Measurements from ENCODE around the gene RPL29. TPM values are rescaled to one million over a fixed set of nuclear protein-coding genes. Genes with fewer than 3 reads are reported as not detected.
"Not testable (repeated sequence)": the region's sequence is repeated elsewhere in the genome, so short reads cannot be mapped to it uniquely, and the experiment has no call there.

Gene RPL29
- 1,000 to 10,000 TPM in 3 of 4 donors, 100 to 1,000 TPM in 1; 786 to 1,908 (median 1,382) TPM for total RNA-seq

DNA sequence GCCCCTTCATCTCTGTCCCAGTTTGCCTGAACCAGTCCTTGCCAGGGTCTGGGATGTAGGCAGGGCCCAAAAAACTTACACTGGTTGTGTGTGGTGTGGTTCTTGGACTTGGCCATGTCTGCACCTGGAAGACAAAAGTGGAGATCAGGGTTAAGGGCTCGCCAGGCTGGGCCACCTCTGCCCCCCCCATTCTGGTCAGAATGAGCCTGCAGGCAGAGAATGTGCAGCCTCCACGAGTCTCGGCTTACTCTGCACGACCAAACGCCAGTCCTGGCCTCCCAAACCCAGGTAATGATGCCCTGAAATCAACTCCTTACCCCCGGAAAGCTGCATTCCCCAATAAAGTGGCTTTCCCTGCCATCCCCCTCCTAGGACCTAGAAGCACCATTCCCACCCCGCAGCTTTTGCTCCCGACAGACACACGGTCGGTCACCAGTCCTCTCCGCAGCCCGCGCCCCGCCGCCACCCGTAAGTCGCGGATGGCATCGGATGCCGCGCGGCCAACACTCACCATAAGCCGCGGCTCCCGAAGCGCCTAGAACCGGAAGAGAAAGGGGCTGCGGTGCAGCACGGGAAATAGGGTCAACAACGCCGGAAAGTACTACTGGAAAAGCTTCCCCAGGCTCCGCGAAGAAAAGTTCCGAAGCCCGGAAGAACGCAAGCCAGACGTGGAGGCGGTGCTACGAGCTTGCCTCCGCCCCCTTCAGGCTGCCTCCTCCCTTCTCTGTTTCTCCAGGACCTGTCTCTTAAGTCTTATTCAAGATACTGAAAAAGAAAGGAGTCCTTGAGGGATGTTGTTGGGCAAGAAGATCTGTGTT is at the start of gene RPL29:
Gene RPL29 (minus strand): TSS at position 550 of the 818 bp plus-strand sequence. CDS start 434 bp downstream, at position 116.
- under 1% methylated on average over 21 of the region's 40 CpGs for WGBS
- Histone ChIP-seq H3K36me3 (peaks cover 23 to 39% (median 36%) of the 10 kb centered on the region in 4 donors), H3K27me3 (peaks cover 0 to 27% (median 0%) of the 10 kb centered on the region in 4 donors), H3K4me3 (peak within 1 kb of the TSS; percentile 59 to 87 (median 70)), H3K4me1 (peaks cover 12 to 47% (median 32%) of the 10 kb centered on the region in 4 donors), H3K27ac (replicated peaks in 1 of 4) (peak within 1 kb of the TSS; percentile 78 to 88 (median 84)), H3K9me3 (no peaks in the 10 kb centered on the region)
- TF ChIP-seq POLR2A (IDR thresholded peaks at IDR 0.05; ENCODE audit: low read depth), result peak; percentile 69
- TF ChIP-seq POLR2AphosphoS5 (IDR thresholded peaks at IDR 0.05), result peak; percentile 92 to 97
- TF ChIP-seq, protein P1, sequence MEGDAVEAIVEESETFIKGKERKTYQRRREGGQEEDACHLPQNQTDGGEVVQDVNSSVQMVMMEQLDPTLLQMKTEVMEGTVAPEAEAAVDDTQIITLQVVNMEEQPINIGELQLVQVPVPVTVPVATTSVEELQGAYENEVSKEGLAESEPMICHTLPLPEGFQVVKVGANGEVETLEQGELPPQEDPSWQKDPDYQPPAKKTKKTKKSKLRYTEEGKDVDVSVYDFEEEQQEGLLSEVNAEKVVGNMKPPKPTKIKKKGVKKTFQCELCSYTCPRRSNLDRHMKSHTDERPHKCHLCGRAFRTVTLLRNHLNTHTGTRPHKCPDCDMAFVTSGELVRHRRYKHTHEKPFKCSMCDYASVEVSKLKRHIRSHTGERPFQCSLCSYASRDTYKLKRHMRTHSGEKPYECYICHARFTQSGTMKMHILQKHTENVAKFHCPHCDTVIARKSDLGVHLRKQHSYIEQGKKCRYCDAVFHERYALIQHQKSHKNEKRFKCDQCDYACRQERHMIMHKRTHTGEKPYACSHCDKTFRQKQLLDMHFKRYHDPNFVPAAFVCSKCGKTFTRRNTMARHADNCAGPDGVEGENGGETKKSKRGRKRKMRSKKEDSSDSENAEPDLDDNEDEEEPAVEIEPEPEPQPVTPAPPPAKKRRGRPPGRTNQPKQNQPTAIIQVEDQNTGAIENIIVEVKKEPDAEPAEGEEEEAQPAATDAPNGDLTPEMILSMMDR (IDR thresholded peaks at IDR 0.05), result peak; percentile 9 to 58 (median 55)
- TF ChIP-seq EP300 (IDR thresholded peaks at IDR 0.05), result no peak
- intact Hi-C loops (cut with DNase I), result loop anchor here (1.0 kb wide), 1 partner anchor 53 kb away; the partner anchor contains the start of gene PARP3
- DNase-seq (ENCODE audit: extremely low spot score), result peak; percentile 97

GRCh38 chr3:52044869-52045619 is 49.3 kb upstream of the RPL29 start:
- Histone ChIP-seq H3K4me3 (no peak overlapping the region), H3K9me3 (no peaks in the 10 kb centered on the region), H3K4me1 (peaks cover 35 to 63% (median 42%) of the 10 kb centered on the region in 4 donors), H3K36me3 (peaks cover 7 to 26% (median 16%) of the 10 kb centered on the region in 4 donors), H3K27me3 (no peaks in the 10 kb centered on the region), H3K27ac (replicated peaks in 1 of 4) (no peak overlapping the region)
- intact Hi-C loops (cut with DNase I), result no loop called here
- WGBS, result 97% methylated on average over 14 of the region's 18 CpGs
- no peak for DNase-seq (ENCODE audit: extremely low spot score)
- TF ChIP-seq EP300 (IDR thresholded peaks at IDR 0.05) (no peak), POLR2A (IDR thresholded peaks at IDR 0.05; ENCODE audit: low read depth) (no peak), POLR2AphosphoS5 (IDR thresholded peaks at IDR 0.05) (no peak)
- TF ChIP-seq, protein P1 (IDR thresholded peaks at IDR 0.05), result no peak

- DNase-seq (ENCODE audit: extremely low spot score), result no peak
- TF ChIP-seq POLR2AphosphoS5 (IDR thresholded peaks at IDR 0.05), result no peak
- TF ChIP-seq, protein P1 (IDR thresholded peaks at IDR 0.05), result no peak
- no peak for TF ChIP-seq POLR2A (IDR thresholded peaks at IDR 0.05; ENCODE audit: low read depth)
- TF ChIP-seq EP300 (IDR thresholded peaks at IDR 0.05), result no peak
- no peaks in the 10 kb centered on the region for H3K9me3 ChIP-seq
- peaks cover 0 to 13% (median 3%) of the 10 kb centered on the region in 4 donors for H3K36me3 ChIP-seq
- H3K4me1 ChIP-seq, result peaks cover 37 to 58% (median 43%) of the 10 kb centered on the region in 4 donors
- H3K27ac ChIP-seq (replicated peaks in 1 of 4), result peak overlapping the region in 1 of 4 donors; percentile 39
- intact Hi-C loops (cut with DNase I), result no loop called here
- H3K27me3 ChIP-seq, result no peaks in the 10 kb centered on the region
- H3K4me3 ChIP-seq, result no peak overlapping the region
- WGBS, result 83% methylated on average over 6 of the region's 6 CpGs
Observed at GRCh38 chr3:52043750-52044149, 48.1 kb upstream of the RPL29 start.

GRCh38 chr3:52043039-52043438 is 47.3 kb upstream of the RPL29 start:
- H3K27me3 ChIP-seq; H3K36me3 ChIP-seq; H3K4me3 ChIP-seq; H3K27ac ChIP-seq (replicated peaks in 1 of 4); DNase-seq (ENCODE audit: extremely low spot score); H3K9me3 ChIP-seq; intact Hi-C loops (cut with DNase I): not testable (repeated sequence)
- WGBS, result 92% methylated on average over 1 of the region's 1 CpG
- peaks cover 32 to 51% (median 44%) of the 10 kb centered on the region in 4 donors for H3K4me1 ChIP-seq

All from esophagus muscularis mucosa (tissue), 4 donors.